Activated CD4-positive, alpha-beta T cell treated with anti-CD3 and anti-CD28 coated beads for 4 hours (primary cell): ENCODE results near the gene NPTXR.

ENCODE experiments used
- DNase-seq, 2 donors: peaks; one replicate each; pipeline ENCODE4 v3.0.0-alpha.2; 2020

NPTXR gene

GRCh38 chr22:38843657-38844314 lies at the start of gene NPTXR:
Gene NPTXR, minus strand, starts transcription at chr22:38844028.
- peak; percentile 37 to 43 for DNase-seq

DNA sequence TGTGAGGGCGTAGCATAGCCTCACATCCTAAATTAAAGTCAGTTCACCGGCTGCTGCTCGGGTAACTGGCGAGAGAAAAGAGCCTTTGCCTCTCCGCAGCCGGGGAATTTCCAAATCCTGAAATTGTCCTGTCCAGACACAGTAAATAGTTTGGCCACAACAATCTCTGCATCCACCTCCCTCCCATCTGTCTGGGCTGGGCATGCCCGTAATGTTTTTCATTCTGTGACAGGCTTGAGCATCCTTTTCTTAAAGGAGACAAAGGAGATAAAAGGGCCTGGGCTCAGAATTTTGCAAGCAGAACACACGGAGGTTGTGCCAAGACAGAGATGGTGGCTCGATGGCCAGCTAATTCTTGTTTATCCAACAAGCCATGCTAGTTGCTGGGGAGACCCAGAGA lies 47.4 kb upstream of the NPTXR start:
- no peak for DNase-seq

DNA sequence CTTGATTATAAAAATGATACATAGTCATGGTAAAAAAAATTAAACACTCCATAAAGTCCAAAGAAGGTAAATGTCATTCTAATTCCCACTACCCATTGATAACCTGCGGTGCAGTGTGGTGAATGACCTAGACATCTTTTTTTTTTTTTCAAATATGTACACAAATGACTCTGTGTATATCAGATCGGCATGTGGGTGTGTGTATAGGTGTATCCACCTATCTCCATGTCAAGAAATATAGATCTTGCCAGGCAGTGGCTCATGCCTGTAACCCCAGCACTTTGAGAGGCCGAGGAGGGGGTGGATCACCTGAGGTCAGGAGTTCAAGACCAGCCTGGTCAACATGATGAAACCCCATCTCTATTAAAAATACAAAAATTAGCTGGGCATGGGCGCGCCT lies 46.5 kb upstream of the NPTXR start:
- no peak for DNase-seq

GRCh38 chr22:38886333-38886732 lies 42.5 kb upstream of the NPTXR start:
- DNase-seq, result no peak

DNA sequence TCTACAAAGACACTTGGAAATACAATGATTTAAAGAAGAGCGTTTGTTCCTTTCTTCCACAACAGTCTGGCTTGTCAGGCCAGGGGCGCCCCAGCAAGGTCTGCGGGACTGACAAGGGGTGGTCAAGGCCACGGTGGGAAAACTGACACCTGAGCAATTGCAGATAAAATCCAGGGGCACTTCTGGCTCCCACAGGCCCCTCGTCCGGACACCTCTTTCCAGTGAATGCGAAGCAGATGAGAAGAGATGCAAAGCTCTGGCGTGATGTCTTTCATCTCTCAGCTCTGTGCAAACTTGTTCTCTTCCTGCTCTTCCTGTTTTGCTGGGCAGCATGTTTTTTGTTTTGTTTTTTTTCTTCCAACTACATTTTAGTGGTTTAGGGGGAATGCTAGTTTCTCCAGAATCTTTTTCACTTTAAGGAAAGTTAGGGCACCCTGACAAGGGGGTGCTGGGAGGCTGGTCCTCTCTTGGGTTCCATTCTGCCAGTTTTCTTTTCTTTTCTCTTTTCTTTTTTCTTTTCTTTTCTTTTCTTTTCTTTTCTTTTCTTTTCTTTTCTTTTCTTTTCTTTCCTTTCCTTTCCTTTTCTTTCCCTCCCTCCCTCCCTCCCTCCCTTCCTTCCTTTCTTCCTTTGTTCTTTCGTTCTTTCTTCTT lies 39.3 kb upstream of the NPTXR start:
- DNase-seq, result no peak

- DNase-seq, result no peak
These were observed 38.4 kb upstream of the NPTXR start for GRCh38 chr22:38881997-38882879.

GRCh38 chr22:38881464-38881871 lies 37.6 kb upstream of the NPTXR start:
- no peak for DNase-seq

DNA sequence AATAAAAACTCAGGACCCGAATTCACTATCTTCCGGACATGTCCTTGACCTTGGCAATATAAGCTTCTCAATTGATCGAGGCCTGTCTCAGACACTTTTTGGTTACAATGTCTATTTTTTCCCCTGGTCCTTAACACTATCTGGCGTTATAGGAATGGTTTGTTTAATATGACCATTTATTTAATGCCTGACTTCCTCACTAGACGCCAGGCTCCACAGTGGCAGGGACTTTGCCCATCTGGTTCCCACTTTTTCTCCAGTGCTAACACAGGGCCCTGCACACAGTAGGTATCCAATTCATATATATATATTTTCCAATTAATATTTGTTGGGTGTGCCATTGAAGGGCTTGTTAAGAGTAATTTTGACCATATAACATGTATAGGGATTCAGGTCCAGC lies 36.1 kb upstream of the NPTXR start:
- DNase-seq, result no peak

GRCh38 chr22:38879108-38879729 lies 35.4 kb upstream of the NPTXR start:
- no peak for DNase-seq

DNA sequence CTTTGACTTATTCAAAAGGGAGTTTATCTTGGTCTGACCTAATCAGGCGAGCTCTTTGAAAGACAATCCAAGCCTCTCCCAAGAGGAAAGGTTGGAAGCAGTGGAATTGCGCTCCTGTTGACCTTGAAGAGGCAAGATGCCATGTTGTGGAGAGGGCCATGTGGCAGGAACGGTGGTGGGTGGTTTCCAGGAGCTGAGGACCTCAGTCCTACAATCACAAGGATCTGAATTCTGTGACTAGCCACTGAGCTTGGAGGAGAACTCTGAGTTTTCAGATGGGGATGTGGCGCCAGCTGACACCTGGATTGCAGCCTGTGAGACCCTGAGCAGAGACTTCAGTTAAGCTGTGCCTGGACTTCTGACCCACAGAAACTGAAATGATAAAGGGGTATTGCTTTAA lies 34.2 kb upstream of the NPTXR start:
- DNase-seq, result no peak

GRCh38 chr22:38874529-38875222 lies 30.8 kb upstream of the NPTXR start:
- no peak for DNase-seq

DNA sequence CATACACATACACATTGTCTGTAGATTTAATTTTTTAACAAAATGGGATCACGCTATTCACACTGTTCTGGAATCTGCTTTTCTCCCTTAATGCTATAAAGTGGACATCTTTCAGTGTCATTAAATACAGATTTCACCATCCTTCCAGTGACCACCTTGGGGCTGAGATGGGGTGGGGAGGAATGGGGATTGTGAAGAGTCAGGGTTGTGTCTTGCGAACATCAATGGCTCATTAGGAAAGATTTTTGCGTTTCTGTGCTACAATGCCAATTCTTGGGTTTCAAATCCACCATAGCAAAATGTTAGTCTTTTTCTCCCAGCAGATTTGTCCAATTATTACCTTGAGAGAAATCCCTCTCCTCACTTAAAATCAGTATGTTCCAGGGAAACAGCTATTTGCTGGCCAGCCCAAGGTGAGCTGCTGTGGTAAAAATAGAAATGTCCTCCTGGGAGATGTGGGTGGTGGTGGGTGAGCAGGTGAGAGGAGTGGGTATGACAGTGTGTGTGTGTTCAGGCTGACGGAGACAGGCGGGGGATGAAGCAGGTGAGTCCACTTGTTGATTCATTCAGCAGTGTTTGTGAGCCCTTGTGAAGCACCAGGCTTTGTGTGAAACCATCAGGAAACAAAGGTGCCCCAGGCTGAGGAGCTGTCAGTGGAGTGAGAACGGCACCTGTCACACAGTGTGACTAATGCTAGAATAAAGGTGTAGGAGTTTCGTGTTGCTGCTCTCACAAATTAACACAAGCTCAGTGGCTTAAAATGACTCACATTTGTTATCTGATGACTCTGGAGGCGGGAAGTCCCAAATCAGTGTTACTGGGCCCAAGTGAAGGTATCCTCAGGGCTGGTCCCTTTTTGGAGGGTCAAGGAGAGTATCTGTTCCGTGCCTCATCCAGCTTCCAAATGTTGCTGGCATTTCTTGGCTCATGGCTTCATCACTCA lies 29.9 kb upstream of the NPTXR start:
- DNase-seq, result peak; percentile 75 to 81

DNA sequence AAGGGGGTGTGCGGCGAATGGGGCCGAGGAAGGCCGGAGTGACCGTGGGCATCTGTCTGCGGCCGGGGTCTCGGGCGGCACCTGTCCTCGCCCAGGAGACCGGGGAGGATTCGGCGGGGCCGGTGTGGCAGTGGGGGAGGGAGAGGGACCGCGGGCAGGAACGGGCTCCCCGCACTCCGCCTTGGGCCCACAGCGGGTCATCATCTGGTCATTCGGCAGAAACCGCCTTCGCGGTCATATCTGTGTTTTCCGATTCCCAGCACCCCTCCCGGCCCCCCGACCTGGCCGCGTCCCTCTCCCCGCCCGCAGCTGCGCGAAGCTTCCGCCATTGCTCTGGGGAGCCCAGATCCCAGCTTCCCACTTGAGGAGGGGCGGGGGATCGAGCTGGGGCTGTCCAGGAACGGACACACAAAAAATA lies 29.0 kb upstream of the NPTXR start:
- no peak for DNase-seq

GRCh38 chr22:38872172-38872830 lies 28.5 kb upstream of the NPTXR start, which contains the start of gene CBX6:
Gene CBX6, minus strand, starts transcription at chr22:38872216. Its CDS starts 26 bp downstream, at chr22:38872190.
- peak; percentile 95 for DNase-seq

- DNase-seq, result peak in 1 of 2 donors; percentile 38
These were observed 27.7 kb upstream of the NPTXR start for GRCh38 chr22:38871360-38872171.

GRCh38 chr22:38870791-38871359 lies 27.0 kb upstream of the NPTXR start:
- DNase-seq, result no peak

GRCh38 chr22:38870312-38870741 lies 26.5 kb upstream of the NPTXR start:
- DNase-seq, result peak; percentile 86 to 90

DNA sequence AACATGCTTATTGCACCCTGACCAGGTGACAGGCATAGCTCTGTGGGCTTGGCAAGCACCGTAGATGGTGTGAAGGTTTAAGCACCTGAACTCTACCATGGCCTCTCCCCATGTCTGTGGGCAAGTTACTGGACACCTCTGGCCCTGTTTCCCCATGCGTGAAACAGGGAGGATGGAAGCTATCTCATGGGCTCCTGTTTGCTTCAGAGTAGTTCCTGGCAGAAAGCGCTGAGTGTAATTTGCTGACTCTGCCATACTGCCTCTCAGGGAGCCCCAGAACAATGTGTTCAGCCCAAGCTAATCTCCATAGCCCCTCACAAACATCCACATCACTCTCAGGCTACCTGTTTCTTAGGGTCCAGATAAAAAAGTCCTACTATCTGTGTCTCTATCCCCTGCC lies 25.8 kb upstream of the NPTXR start:
- DNase-seq, result no peak

GRCh38 chr22:38868886-38869381 lies 25.1 kb upstream of the NPTXR start:
- DNase-seq, result peak; percentile 86 to 88
